ACHN (cell line): ENCODE data around the gene FARP1.
A peak's percentile ranks its signal among the peaks of the same experiment; 100 is the strongest.
"Not testable (repeated sequence)": the region's sequence is repeated elsewhere in the genome, so short reads cannot be mapped to it uniquely, and the experiment has no call there.

Experiments
- DNase-seq: peaks from one replicate; pipeline ENCODE4 v3.0.0-alpha.2; 2015
- in situ Hi-C: cut with HindIII; loops from 2 replicates; pipeline ENCODE4 v1.10.0; 2017; ENCODE audit warnings: low sequenced_read_pairs, low pct_ligation_motif_present, low pct_unique_long_range_greater_than_20kb

FARP1 gene

GRCh38 chr13:98267080-98267912 lies 124.4 kb downstream of the FARP1 start:
- DNase-seq = peak; percentile 60
- in situ Hi-C loops = no loop called here

GRCh38 chr13:98269386-98269785 lies 126.5 kb downstream of the FARP1 start:
- no peak for DNase-seq
- in situ Hi-C loops = no loop called here

GRCh38 chr13:98270819-98271218 lies 127.9 kb downstream of the FARP1 start:
- in situ Hi-C loops = no loop called here
- no peak for DNase-seq

- DNase-seq, in situ Hi-C loops: not testable (repeated sequence)
Observed at GRCh38 chr13:98271646-98272045, 128.8 kb downstream of the FARP1 start.

- in situ Hi-C loops = no loop called here
- no peak for DNase-seq
Observed at GRCh38 chr13:98272549-98272948, 129.7 kb downstream of the FARP1 start.

GRCh38 chr13:98273067-98273823 lies 130.4 kb downstream of the FARP1 start:
- in situ Hi-C loops = no loop called here

GRCh38 chr13:98273824-98274742 lies 131.2 kb downstream of the FARP1 start:
- in situ Hi-C loops = no loop called here

More at GRCh38 chr13:98273067-98273823, 130.4 kb downstream of the FARP1 start:
- DNase-seq = no peak

GRCh38 chr13:98274921-98275487 lies 132.1 kb downstream of the FARP1 start:
- in situ Hi-C loops = no loop called here
- DNase-seq = no peak

More at GRCh38 chr13:98273824-98274742, 131.2 kb downstream of the FARP1 start:
- no peak for DNase-seq

GRCh38 chr13:98275681-98276171 lies 132.8 kb downstream of the FARP1 start:
- DNase-seq = no peak
- in situ Hi-C loops = no loop called here

GRCh38 chr13:98276486-98276885 lies 133.6 kb downstream of the FARP1 start:
- DNase-seq = no peak
- in situ Hi-C loops = no loop called here

- DNase-seq = no peak
- in situ Hi-C loops = no loop called here
Observed at GRCh38 chr13:98278068-98278724, 135.3 kb downstream of the FARP1 start.

- in situ Hi-C loops = no loop called here
- DNase-seq = peak; percentile 86
Observed at GRCh38 chr13:98279473-98280175, 136.7 kb downstream of the FARP1 start.

GRCh38 chr13:98280176-98280510 lies 137.2 kb downstream of the FARP1 start:
- in situ Hi-C loops = no loop called here
- no peak for DNase-seq

GRCh38 chr13:98284679-98285078 lies 141.8 kb downstream of the FARP1 start:
- DNase-seq = no peak

GRCh38 chr13:98285317-98285716 lies 142.4 kb downstream of the FARP1 start:
- in situ Hi-C loops = no loop called here
- no peak for DNase-seq

More at GRCh38 chr13:98284679-98285078, 141.8 kb downstream of the FARP1 start:
- in situ Hi-C loops = no loop called here

- in situ Hi-C loops = no loop called here
- no peak for DNase-seq
Observed at GRCh38 chr13:98285852-98286594, 143.1 kb downstream of the FARP1 start.

GRCh38 chr13:98286799-98287198 lies 143.9 kb downstream of the FARP1 start:
- DNase-seq = no peak
- in situ Hi-C loops = no loop called here
